CD4-positive, alpha-beta T cell treated with Interleukin-12 subunit alpha and Interleukin-12 subunit beta, for 1 hour (primary cell): Measurements from ENCODE around the gene REXO2.

Experiments used
- DNase-seq: peaks from one replicate; pipeline ENCODE4 v3.0.0-alpha.2; 2020

REXO2 gene

GRCh38 chr11:114439229-114440120, at the start of gene REXO2:
Gene REXO2, plus strand, starts transcription at chr11:114439467. Its CDS starts 62 bp downstream, at chr11:114439529.
- DNase-seq = peak; percentile 95

- no peak for DNase-seq
These were observed 46.3 kb upstream of the REXO2 start for GRCh38 chr11:114392735-114393667.

- no peak for DNase-seq
These were observed 43.5 kb upstream of the REXO2 start for GRCh38 chr11:114395736-114396135.

- no peak for DNase-seq
These were observed 42.4 kb upstream of the REXO2 start for GRCh38 chr11:114396916-114397315.

DNA sequence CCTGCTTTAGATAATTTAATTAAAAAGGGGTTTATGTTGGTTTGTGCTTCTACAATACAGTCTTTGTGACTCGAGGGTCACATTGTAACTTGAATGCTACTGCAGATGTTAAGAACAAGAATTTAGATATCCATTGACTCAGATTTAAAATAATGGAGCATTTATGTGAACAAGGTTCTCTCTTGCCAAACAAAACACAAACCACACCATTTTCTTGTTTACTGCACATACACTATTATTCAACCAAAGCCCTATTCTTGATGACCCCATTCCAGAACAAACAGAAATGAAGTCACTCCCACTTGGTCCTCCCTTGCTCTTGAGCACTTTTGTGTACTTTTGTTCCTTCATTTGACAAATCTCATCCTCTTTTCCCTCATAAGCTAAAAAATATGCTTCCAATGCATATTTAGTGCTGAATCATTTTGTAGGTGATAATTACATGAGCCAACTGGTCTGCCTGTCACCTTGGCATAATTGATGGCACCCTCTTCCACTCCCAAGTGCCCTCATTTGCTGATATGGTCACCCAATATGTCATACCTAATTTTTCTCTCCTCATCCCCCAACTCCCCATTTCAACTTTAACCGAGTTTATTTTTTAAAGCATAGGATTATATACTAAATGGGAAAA, 41.8 kb upstream of the REXO2 start:
- DNase-seq = no peak

- DNase-seq = no peak
These were observed 40.9 kb upstream of the REXO2 start for GRCh38 chr11:114398303-114398920.

DNA sequence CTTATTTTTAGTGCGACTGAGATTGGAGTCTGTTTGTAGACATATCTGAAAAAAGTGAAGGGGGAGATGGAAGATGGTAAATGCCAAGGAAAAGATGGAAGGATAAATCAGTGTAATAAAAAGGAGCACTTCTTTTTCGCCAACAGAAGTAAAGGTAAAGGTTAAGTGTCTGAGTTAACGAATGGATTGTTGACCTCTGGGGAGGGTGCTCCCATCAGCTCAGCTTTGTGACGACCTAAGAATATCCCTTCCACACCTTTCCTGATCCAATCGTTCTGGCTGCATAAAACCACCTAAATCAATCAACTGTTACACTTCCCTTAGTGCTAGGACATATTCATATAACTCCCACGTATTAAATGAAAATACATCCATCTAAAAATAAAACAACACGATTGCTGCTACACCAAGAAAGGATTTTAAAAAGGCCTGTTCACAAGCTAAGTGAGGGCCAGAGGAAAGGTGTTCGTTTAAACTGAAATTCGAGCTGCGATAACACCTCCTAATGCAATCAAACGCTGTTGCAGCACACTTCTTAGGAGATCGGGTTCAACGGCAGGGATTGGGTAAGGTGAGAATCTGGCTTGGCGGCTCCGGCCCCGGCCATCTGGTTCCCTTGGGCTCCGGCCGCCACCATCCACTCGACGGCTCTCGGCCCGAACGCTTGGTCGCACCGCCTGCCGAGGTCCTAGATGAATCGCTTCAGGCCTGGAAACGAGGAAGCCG, 39.6 kb upstream of the REXO2 start:
- DNase-seq = no peak

DNA sequence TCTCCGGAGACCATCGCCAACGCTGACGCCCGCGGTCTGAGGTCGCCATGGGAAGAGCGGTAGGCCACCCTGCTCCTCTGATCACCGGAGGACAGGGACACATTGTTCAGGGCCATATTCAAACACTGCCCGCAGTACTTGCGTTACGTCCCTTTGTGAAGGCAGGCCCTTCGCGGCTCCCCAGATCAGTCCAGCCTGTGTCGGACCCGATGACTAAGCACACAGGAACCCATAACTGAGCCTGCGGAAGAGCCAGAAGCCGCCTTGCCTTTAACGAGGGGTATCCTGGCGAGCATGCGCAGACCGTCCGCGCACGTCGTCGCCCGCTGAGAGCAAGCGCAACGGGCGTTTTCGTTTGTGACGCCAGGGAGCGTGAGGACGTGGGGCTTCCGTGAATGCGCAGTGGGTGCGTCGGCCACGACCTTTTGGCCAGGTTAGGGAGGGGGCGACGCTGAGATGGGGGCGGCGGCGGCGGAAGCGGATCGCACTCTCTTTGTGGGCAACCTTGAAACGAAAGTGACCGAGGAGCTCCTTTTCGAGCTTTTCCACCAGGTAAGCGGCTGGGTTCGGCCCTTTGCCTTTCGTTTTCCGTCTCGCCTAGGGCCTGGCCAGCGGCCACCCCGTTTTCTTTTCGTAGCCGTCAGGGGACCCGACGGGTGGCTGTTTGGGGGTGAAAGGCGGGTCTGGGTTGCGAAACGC, 38.9 kb upstream of the REXO2 start, which contains the start of the genes C11orf71 and RBM7:
Gene C11orf71, minus strand, starts transcription at position 296 of the 699 bp plus-strand sequence. Its CDS starts 180 bp downstream, at position 116.
Gene RBM7, plus strand, starts transcription at position 451 of the 699 bp plus-strand sequence. Its CDS starts 6 bp downstream, at position 457.
- peak; percentile 98 for DNase-seq

GRCh38 chr11:114400915-114401223, 38.4 kb upstream of the REXO2 start:
- DNase-seq = no peak

DNA sequence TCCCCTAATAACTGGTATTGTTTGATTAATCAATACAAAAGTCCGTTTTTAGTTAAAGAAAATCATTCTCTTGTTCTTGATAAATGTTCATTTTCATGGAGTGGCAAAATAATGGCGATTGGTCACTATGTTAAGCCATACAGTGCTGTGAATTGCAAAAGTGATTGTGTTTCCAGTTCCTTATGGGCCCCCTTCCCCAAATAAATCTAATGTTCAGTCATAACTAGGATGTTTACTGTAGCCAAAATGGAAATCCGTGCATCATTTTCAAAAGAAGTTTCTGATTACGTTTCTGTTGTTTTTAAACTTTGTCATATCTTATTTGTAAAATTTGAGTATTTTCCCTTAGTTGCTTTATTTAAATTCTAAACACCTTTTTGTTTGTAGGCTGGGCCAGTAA, 38.0 kb upstream of the REXO2 start:
- no peak for DNase-seq

DNA sequence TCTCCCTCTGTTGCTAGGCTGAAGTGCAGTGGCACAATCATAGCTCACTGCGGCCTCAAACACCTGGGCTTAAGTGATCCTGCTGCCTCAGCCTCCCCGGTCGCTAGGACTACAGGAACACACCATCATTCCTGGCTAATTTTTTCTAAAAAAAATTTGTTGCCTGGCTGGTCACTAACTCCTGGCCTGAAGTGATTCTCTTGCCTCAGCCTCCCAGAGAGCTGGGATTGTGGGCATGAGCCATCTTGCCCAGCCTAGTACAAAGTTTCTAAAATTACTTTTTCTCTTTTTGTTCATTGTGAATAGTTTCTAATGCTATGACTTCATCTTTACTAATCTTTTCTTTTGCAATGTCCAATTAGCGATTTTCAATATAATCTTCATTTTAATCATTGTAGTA, 26.3 kb upstream of the REXO2 start:
- no peak for DNase-seq

DNA sequence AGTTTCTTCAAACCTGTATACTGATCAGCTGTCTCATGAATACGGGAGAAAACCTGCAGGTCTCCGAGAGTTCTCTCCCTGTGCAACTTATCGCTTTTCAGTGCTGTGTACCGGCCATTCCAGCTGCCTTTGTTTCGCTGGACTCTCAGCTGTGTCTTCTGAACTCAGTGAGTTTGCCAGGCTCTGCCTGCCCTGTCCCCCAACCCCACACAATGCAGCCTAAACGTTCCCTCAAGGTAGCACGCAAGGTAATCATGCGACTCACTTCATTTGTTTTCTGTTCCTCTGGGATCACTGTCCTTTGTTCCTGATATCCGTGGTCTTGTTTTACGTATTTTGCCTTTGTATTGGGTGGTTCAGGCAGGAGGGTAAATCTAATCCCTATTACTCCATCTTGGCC, 25.3 kb upstream of the REXO2 start:
- DNase-seq = no peak

DNA sequence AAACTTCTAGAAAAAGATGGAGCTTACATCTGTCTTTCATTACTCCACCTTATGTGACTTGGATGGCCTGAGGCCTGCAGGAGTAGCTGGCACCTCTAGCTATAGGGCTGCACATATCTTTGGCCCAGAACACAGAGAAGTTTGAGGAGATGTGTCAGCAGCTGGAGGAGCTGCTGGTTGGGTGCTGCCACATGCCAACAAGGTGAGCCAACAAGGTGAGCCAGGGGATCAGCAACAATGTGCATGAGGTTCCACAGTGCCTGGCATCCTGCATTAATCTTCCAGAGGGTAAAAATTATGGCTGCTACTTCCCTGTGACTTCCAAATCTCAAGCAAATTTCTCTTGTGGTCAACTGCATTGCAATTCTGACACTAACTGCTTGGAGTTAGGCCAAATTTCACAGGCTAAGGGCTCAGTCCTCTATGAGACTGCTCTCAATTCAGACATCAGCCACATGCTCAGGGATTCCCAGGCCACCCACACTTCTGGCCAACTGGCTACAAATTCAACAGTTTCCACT, 22.8 kb upstream of the REXO2 start:
- DNase-seq = no peak

- DNase-seq = no peak
These were observed 13.0 kb upstream of the REXO2 start for GRCh38 chr11:114426280-114426679.

- DNase-seq = no peak
These were observed 9.0 kb upstream of the REXO2 start for GRCh38 chr11:114430290-114430689.

- DNase-seq = no peak
These were observed 6.4 kb upstream of the REXO2 start for GRCh38 chr11:114432893-114433292.

DNA sequence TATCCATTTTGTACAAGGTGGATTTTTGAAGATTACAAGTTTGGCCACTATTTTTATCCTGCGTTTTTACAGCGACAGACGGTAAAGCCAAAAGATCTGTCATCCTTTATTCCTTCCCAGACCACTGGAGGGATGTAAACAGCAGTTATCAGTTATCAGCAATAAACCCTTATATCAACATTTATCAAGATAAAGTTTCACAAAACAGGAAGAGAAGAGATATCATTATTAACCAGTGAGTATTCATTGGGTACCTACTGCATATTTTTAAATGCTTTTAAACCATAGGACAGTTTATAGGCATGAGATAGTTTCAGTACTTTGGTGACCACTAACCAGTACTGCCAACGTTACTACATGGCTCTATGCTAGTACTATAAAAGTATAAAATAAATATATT, 5.9 kb upstream of the REXO2 start:
- DNase-seq = no peak

DNA sequence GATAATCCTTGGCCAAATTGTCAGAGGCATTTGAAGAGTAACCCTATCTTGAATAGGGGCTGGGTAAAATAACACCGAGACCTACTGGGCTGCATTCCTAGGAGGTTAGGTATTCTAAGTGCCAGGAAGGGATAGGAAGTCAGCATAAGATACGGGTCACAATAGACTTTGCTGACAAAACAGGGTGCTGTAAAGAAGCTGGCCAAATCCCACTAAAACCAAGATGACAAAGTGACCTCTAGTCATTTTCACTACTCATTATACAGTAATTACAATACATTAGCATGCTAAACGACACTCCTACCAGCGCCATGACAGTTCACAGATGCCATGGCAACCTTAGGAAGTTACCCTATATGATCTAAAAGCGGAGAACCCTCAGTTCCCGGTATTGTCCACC, 964 bp upstream of the REXO2 start:
- DNase-seq = no peak

- DNase-seq = no peak
These were observed 1.0 kb downstream of the REXO2 start for GRCh38 chr11:114440121-114440860.
